Ishikawa (cell line): ENCODE data around the gene PLEK2.

Source experiments
- CEBPB ChIP-seq: IDR thresholded peaks from 2 replicates; pipeline ENCODE4 v1.6.1; 2012
- CREB1 ChIP-seq: IDR thresholded peaks from 2 replicates; pipeline ENCODE4 v1.6.1; 2012; ENCODE audit warnings: low read depth
- EGR1 ChIP-seq: IDR thresholded peaks from 2 replicates; pipeline ENCODE4 v1.6.1; 2012
- EP300 ChIP-seq: IDR thresholded peaks from 2 replicates; pipeline ENCODE4 v1.6.1; 2012; ENCODE audit warnings: borderline replicate concordance
- FOXM1 ChIP-seq: IDR thresholded peaks from 2 replicates; pipeline ENCODE4 v1.6.1; 2012; ENCODE audit warnings: low read depth, borderline replicate concordance
- NFIC ChIP-seq: IDR thresholded peaks from 2 replicates; pipeline ENCODE4 v1.6.1; 2012
- RAD21 ChIP-seq: IDR thresholded peaks from 2 replicates; pipeline ENCODE4 v1.6.1; 2012; ENCODE audit warnings: low read depth
- TAF1 ChIP-seq: IDR thresholded peaks from 2 replicates; pipeline ENCODE4 v1.6.1; 2012; ENCODE audit warnings: low read depth, mild to moderate bottlenecking
- TCF12 ChIP-seq: IDR thresholded peaks from 2 replicates; pipeline ENCODE4 v1.6.1; 2012; ENCODE audit warnings: low read depth
- TEAD4 ChIP-seq: IDR thresholded peaks from 2 replicates; pipeline ENCODE4 v1.6.1; 2012
- YY1 ChIP-seq: IDR thresholded peaks from 2 replicates; pipeline ENCODE4 v1.6.1; 2012; ENCODE audit warnings: low read depth
- ZBTB7A ChIP-seq: IDR thresholded peaks from 2 replicates; pipeline ENCODE4 v1.6.1; 2012; ENCODE audit warnings: low read depth
- TF ChIP-seq, protein P1 (sequence below): IDR thresholded peaks from 2 replicates; pipeline ENCODE4 v1.6.1; 2012
- TF ChIP-seq, protein P2 (sequence below): IDR thresholded peaks from 2 replicates; pipeline ENCODE4 v1.6.1; 2012
- TF ChIP-seq, protein P3 (sequence below): IDR thresholded peaks from 2 replicates; pipeline ENCODE4 v1.6.1; 2012; ENCODE audit warnings: low read depth, mild to moderate bottlenecking

PLEK2 gene

DNA sequence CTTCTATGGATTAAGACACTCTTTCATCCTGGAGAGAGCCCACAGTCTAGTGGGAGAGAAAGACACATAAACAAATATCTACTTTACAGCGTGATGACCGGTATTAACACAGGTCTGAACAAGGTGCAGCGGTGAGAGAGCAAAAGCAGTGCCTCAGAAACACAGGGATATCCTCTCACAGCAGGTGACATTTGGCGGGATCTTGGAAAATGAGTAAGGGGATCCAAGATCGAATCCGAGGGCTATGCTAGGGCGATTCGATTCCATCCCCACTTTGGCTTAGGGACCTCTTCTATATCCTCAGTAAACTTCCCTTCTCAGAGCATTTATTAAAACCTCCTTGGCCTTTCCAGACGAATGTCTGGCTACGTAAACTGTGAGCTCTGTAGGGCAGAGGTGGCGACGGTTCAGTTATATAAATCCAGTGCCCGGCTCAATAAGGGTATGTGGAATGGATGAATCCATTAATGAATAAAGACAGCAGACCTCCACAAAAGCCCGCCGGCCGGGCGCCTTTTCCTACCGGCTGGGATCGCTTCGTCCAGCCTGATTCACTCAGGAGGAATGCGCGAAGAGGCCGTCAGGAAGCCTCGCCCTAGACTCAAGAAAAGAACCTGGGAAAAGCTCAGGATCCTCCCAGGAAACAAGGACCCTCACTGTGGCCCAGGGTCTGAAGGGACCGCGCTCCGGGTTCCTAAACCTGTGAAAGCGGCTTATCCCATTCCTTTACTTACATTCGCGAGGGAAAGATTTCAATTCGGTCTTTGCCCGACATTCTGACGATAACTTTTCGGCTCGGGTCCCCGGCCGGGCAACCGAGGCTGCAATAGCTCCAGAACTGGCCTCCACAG, 52.8 kb downstream of the PLEK2 start:
- TF ChIP-seq CEBPB (no peak), EP300 (no peak), TAF1 (peak; percentile 6; the same call in 1 of the 2 replicates)

DNA sequence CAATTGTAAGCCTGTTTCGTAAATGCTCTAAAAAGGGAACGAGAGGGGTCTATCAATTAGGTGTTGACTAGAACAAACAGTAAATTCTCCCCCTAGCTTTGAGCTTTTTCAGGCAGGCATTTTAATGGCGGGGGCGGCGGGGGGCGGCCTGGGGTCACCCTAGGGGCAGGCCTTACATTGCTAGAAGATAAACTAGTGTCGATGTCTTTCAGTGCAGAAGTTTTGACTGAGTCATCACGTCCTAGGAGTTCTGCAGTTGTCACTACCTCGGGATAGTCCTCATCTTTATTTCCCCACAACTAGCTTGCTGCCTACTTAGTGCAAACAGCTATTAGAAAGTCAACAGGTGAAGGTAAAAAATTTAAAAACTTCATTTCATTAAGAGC, 54.0 kb downstream of the PLEK2 start:
- TF ChIP-seq EP300 (no peak), CREB1 (no peak), NFIC (no peak), ZBTB7A (no peak)
- TF ChIP-seq, protein P1, sequence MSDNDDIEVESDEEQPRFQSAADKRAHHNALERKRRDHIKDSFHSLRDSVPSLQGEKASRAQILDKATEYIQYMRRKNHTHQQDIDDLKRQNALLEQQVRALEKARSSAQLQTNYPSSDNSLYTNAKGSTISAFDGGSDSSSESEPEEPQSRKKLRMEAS, result no peak

DNA sequence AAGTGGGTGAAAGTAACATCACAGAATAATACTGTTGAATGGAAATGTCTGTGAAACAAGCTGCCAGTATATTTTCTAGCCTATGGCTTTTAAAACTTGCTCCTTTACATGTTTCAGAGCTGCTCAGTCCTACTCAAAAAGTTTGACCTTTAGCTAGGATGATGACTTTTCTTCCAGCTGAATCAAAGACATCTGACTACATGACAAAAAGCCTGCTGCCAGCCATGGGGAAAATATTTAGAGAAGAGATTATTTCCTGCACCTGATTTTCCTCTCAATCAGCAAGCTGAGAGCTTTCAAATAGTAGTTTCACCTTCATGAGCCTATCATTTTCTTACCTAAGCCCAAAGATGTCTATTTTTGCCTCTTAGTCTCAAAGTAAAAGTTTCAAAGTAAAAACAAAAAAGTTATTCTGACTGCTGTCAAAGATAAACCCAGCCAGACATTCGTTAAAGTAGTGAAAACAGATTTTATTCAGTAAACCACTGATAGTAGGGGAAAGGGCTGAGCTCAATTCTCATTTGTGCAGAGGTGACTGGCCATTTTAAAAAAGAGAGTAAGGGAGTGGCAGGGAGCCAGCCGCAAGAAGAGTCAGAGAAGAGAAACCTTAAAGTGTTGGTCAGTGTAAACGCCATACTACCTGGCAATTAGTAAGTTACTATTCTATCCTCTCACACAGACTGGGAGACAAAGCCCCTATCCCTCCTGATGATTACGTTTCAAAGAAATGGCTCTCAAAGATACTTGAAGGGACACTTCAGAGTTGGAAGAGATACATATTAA, 54.6 kb downstream of the PLEK2 start:
- TF ChIP-seq CEBPB (no peak), EGR1 (no peak), TCF12 (no peak), EP300 (no peak), CREB1 (no peak), FOXM1 (no peak), TAF1 (no peak), ZBTB7A (no peak), YY1 (no peak), RAD21 (no peak)
- TF ChIP-seq, protein P2, sequence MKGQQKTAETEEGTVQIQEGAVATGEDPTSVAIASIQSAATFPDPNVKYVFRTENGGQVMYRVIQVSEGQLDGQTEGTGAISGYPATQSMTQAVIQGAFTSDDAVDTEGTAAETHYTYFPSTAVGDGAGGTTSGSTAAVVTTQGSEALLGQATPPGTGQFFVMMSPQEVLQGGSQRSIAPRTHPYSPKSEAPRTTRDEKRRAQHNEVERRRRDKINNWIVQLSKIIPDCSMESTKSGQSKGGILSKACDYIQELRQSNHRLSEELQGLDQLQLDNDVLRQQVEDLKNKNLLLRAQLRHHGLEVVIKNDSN, result no peak
- TF ChIP-seq, protein P3, sequence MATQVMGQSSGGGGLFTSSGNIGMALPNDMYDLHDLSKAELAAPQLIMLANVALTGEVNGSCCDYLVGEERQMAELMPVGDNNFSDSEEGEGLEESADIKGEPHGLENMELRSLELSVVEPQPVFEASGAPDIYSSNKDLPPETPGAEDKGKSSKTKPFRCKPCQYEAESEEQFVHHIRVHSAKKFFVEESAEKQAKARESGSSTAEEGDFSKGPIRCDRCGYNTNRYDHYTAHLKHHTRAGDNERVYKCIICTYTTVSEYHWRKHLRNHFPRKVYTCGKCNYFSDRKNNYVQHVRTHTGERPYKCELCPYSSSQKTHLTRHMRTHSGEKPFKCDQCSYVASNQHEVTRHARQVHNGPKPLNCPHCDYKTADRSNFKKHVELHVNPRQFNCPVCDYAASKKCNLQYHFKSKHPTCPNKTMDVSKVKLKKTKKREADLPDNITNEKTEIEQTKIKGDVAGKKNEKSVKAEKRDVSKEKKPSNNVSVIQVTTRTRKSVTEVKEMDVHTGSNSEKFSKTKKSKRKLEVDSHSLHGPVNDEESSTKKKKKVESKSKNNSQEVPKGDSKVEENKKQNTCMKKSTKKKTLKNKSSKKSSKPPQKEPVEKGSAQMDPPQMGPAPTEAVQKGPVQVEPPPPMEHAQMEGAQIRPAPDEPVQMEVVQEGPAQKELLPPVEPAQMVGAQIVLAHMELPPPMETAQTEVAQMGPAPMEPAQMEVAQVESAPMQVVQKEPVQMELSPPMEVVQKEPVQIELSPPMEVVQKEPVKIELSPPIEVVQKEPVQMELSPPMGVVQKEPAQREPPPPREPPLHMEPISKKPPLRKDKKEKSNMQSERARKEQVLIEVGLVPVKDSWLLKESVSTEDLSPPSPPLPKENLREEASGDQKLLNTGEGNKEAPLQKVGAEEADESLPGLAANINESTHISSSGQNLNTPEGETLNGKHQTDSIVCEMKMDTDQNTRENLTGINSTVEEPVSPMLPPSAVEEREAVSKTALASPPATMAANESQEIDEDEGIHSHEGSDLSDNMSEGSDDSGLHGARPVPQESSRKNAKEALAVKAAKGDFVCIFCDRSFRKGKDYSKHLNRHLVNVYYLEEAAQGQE, result no peak

DNA sequence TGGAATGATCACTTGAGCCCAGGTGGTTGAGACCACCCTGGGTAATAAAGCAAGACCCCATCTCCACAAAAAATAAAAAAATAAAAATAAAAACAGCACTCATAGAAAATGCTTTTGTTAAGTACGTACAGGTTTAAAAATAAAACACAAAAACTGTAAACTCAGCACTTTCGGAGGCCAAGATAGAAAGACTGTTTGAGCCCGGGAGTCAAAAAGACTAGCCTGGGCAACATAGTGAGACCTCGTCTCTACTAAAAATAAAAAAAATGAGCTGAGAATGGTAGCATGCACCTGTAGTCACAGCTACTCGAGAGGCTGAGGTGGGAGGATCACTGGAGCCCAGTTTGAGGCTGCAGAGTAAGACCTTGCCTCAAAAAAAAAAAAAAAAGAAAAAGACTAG, 59.9 kb downstream of the PLEK2 start:
- TF ChIP-seq, protein P3, result no peak
- TF ChIP-seq NFIC (no peak), RAD21 (no peak), EP300 (no peak)

DNA sequence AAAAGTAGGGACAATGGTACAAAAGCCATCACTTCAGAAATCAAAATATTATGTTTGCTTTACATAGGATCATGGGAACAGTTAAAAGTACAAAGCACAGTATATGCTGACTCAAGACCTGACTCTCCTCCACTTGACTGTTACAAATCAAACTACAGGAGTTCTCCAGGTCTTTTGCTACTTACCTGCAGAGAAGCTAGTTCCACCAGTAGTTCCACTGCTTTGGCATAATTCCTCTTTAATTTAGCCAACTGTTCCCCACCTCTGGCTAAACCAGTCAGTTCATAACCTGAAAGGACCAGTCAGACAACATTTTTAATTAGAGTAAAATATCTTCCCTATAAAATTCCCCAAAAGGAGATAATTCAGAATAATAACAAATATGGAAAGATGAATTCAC, 66.4 kb downstream of the PLEK2 start:
- no peak for TF ChIP-seq ZBTB7A
- TF ChIP-seq CREB1, result no peak
- no peak for TF ChIP-seq TEAD4
- TF ChIP-seq FOXM1, result no peak
- TF ChIP-seq TCF12, result no peak
- TF ChIP-seq EGR1, result no peak
- no peak for TF ChIP-seq RAD21
- no peak for TF ChIP-seq EP300
- TF ChIP-seq CEBPB, result no peak
- TF ChIP-seq YY1, result no peak
- TF ChIP-seq TAF1, result no peak
- no peak for TF ChIP-seq NFIC

DNA sequence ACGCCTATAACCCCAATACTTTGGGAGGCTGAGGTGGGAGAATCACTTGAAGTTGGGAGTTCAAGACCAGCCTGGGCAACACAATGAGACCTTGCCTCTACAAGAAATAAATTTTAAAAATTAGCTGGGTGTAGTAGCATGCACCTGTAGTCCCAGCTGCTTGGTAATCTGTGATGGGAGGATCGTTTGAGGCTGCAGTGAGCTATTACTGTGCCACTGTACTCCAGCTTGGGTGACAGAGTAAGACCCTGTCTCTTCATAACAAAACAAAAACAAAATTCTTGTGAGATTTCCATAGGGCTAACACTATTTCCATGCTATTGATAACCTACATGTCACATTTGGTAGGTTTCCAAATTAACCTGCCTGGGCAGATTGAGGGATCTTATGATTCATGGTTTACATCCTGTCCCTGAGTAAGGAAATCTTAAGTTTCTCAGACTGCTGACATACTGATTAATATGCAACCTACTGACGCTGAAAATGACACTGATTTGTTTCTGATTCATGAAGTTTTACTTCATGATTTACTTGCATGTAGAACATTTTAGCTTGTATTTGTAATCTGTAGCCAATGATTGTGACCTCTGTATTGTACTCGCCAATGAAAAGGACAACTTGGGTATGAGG, 68.2 kb downstream of the PLEK2 start:
- no peak for TF ChIP-seq YY1
- TF ChIP-seq, protein P1, result no peak
- no peak for TF ChIP-seq TAF1
- no peak for TF ChIP-seq RAD21
- no peak for TF ChIP-seq EP300
- TF ChIP-seq ZBTB7A, result no peak
